AG09309 (cell line): ENCODE measurements around the gene TSC22D1.
A peak's percentile ranks its signal among the peaks of the same experiment; 100 is the strongest.

Experiments
- DNase-seq: peaks from one replicate; pipeline ENCODE4 v3.0.0-alpha.2; 2010; ENCODE audit warnings: low read depth
- H3K4me3 ChIP-seq: 2 replicates; pipeline ENCODE4 v1.5.1; 2011; ENCODE audit warnings: mild to moderate bottlenecking, low read depth, low read length, moderate library complexity; ENCODE audit not compliant: control insufficient read depth
- CTCF ChIP-seq: IDR thresholded peaks from 2 replicates; pipeline ENCODE4 v1.5.1; 2011; ENCODE audit warnings: mild to moderate bottlenecking, low read depth, low read length, inconsistent platforms; ENCODE audit not compliant: insufficient read depth, control insufficient read depth; ENCODE audit errors: missing control alignments

The TSC22D1 gene

GRCh38 chr13:44440046-44440608 is 136.0 kb downstream of the TSC22D1 start:
- DNase-seq = no peak
- TF ChIP-seq CTCF = no peak
- H3K4me3 ChIP-seq = no peak overlapping the region

- no peak for DNase-seq
- no peak overlapping the region for H3K4me3 ChIP-seq
- no peak for TF ChIP-seq CTCF
Measured at GRCh38 chr13:44439452-44440024, 136.6 kb downstream of the TSC22D1 start.

GRCh38 chr13:44438234-44438579 is 137.9 kb downstream of the TSC22D1 start:
- no peak overlapping the region for H3K4me3 ChIP-seq
- no peak for DNase-seq
- no peak for TF ChIP-seq CTCF

GRCh38 chr13:44437356-44438233 is 138.5 kb downstream of the TSC22D1 start:
- TF ChIP-seq CTCF = peak; percentile 17
- peak overlapping the region; percentile 68; the same call in 1 of the 2 replicates for H3K4me3 ChIP-seq
- DNase-seq = no peak

- peak; percentile 65 for DNase-seq
- TF ChIP-seq CTCF = no peak
- H3K4me3 ChIP-seq = peak overlapping the region; percentile 68
Measured at GRCh38 chr13:44436589-44437337, 139.4 kb downstream of the TSC22D1 start.

- no peak for DNase-seq
- TF ChIP-seq CTCF = peak; percentile 3
- H3K4me3 ChIP-seq = peak overlapping the region; percentile 68
Measured at GRCh38 chr13:44435919-44436510, 140.1 kb downstream of the TSC22D1 start.
